ENCODE data around the gene FBXO11.
A peak's percentile ranks its signal among the peaks of the same experiment; 100 is the strongest.
"Not testable (repeated sequence)": the region's sequence is repeated elsewhere in the genome, so short reads cannot be mapped to it uniquely, and the experiment has no call there.

FBXO11 gene

GRCh38 chr2:47906157-47907038 lies at the start of gene FBXO11:
TSS of gene FBXO11 (minus strand) at chr2:47906498. CDS start at chr2:47905720, 778 bp downstream.
- peak; percentile 81 to 99 for DNase-seq

- DNase-seq, result no peak
Measured at GRCh38 chr2:47950340-47951301, 44.3 kb upstream of the FBXO11 start.

GRCh38 chr2:47946593-47946992 lies 40.3 kb upstream of the FBXO11 start:
- DNase-seq, result no peak

- DNase-seq, result no peak
Measured at GRCh38 chr2:47945046-47945781, 38.9 kb upstream of the FBXO11 start.

GRCh38 chr2:47941936-47942335 lies 35.6 kb upstream of the FBXO11 start:
- no peak for DNase-seq

- no peak for DNase-seq
Measured at GRCh38 chr2:47937677-47938076, 31.4 kb upstream of the FBXO11 start.

GRCh38 chr2:47935071-47935470 lies 28.8 kb upstream of the FBXO11 start:
- DNase-seq, result no peak

- DNase-seq, result no peak
Measured at GRCh38 chr2:47918043-47918442, 11.7 kb upstream of the FBXO11 start.

GRCh38 chr2:47917276-47917961 lies 11.1 kb upstream of the FBXO11 start:
- no peak for DNase-seq

- DNase-seq, result no peak
Measured at GRCh38 chr2:47916412-47916811, 10.1 kb upstream of the FBXO11 start.

GRCh38 chr2:47910662-47911061 lies 4.4 kb upstream of the FBXO11 start:
- DNase-seq, result not testable (repeated sequence)

GRCh38 chr2:47908682-47909081 lies 2.4 kb upstream of the FBXO11 start:
- no peak for DNase-seq

- DNase-seq, result no peak
Measured at GRCh38 chr2:47907039-47907781, 912 bp upstream of the FBXO11 start.

- DNase-seq, result peak in 1 of 2 donors; percentile 76
Measured at GRCh38 chr2:47905386-47906156, 727 bp downstream of the FBXO11 start.

GRCh38 chr2:47903781-47904490 lies 2.4 kb downstream of the FBXO11 start:
- DNase-seq, result no peak

GRCh38 chr2:47901892-47902291 lies 4.4 kb downstream of the FBXO11 start:
- DNase-seq, result not testable (repeated sequence)

GRCh38 chr2:47900857-47901256 lies 5.4 kb downstream of the FBXO11 start:
- no peak for DNase-seq

- no peak for DNase-seq
Measured at GRCh38 chr2:47899915-47900816, 6.1 kb downstream of the FBXO11 start.

Measured in bone marrow (tissue), 2 donors.